Epidermal melanocyte (primary cell): Measurements from ENCODE around the gene DOCK1.
"Not testable (repeated sequence)": the region's sequence is repeated elsewhere in the genome, so short reads cannot be mapped to it uniquely, and the experiment has no call there.

ENCODE experiments used
- DNase-seq: peaks from one replicate; pipeline ENCODE4 v3.0.0; 2011; ENCODE audit warnings: low spot score; ENCODE audit not compliant: insufficient read length

Gene DOCK1

GRCh38 chr10:126903656-126904360 lies 1.4 kb upstream of the DOCK1 start:
- DNase-seq = no peak

- DNase-seq = no peak
These were observed 761 bp upstream of the DOCK1 start for GRCh38 chr10:126904516-126904817.

- DNase-seq = no peak
These were observed 812 bp downstream of the DOCK1 start for GRCh38 chr10:126905776-126906703.

- DNase-seq = no peak
These were observed 1.6 kb downstream of the DOCK1 start for GRCh38 chr10:126906704-126907422.

- DNase-seq = no peak
These were observed 2.3 kb downstream of the DOCK1 start for GRCh38 chr10:126907423-126907970.

- no peak for DNase-seq
These were observed 3.0 kb downstream of the DOCK1 start for GRCh38 chr10:126908225-126908624.

GRCh38 chr10:126908729-126909128 lies 3.5 kb downstream of the DOCK1 start:
- DNase-seq = no peak

GRCh38 chr10:126909147-126909546 lies 3.9 kb downstream of the DOCK1 start:
- no peak for DNase-seq

- no peak for DNase-seq
These were observed 5.0 kb downstream of the DOCK1 start for GRCh38 chr10:126910196-126910595.

- DNase-seq = no peak
These were observed 5.6 kb downstream of the DOCK1 start for GRCh38 chr10:126910798-126911197.

- no peak for DNase-seq
These were observed 6.1 kb downstream of the DOCK1 start for GRCh38 chr10:126911301-126911700.

GRCh38 chr10:126913316-126913715 lies 8.1 kb downstream of the DOCK1 start:
- no peak for DNase-seq

- no peak for DNase-seq
These were observed 9.3 kb downstream of the DOCK1 start for GRCh38 chr10:126914561-126914960.

GRCh38 chr10:126916952-126917351 lies 11.7 kb downstream of the DOCK1 start:
- not testable (repeated sequence) for DNase-seq

GRCh38 chr10:126917375-126917774 lies 12.1 kb downstream of the DOCK1 start:
- DNase-seq = no peak

- DNase-seq = no peak
These were observed 13.0 kb downstream of the DOCK1 start for GRCh38 chr10:126917975-126918908.

GRCh38 chr10:126919426-126919825 lies 14.2 kb downstream of the DOCK1 start:
- DNase-seq = no peak

- DNase-seq = no peak
These were observed 15.9 kb downstream of the DOCK1 start for GRCh38 chr10:126921162-126921561.

- no peak for DNase-seq
These were observed 16.8 kb downstream of the DOCK1 start for GRCh38 chr10:126921974-126922525.

GRCh38 chr10:126924180-126924914 lies 19.1 kb downstream of the DOCK1 start:
- DNase-seq = no peak
